ENCODE measurements around the gene STARD8.

- TF ChIP-seq POLR2A (IDR thresholded peaks at IDR 0.05) (no peak), CTCF (IDR thresholded peaks at IDR 0.05) (no peak)
Observed at GRCh38 chrX:68693481-68694434, 46.3 kb downstream of the STARD8 start.

Measured in testis (tissue), 2 donors.